DOHH2 (cell line): ENCODE measurements around the gene PSAP.

ENCODE experiments used
- CTCF ChIP-seq: fragments of 200-600 bp; sonication (generic); IDR thresholded peaks from one replicate; pipeline ENCODE4 v1.5.1; 2014; ENCODE audit warnings: antibody characterized with exemption, mild to moderate bottlenecking, low read depth, low read length; ENCODE audit not compliant: poor library complexity, severe bottlenecking
- EZH2phosphoT487 ChIP-seq: fragments of 200-600 bp; sonication (generic); IDR thresholded peaks from 2 replicates; pipeline ENCODE4 v1.6.1; 2017; ENCODE audit warnings: borderline replicate concordance, mild to moderate bottlenecking, antibody characterized with exemption, low read length, moderate library complexity, mixed read lengths

- no peak for TF ChIP-seq CTCF
- TF ChIP-seq EZH2phosphoT487 = no peak
Measured at GRCh38 chr10:71821909-71822763, 28.9 kb downstream of the PSAP start.
